GM12891 (cell line): ENCODE results near the gene PCBP3.

Experiments
- POLR2A ChIP-seq: IDR thresholded peaks from 2 replicates; pipeline ENCODE4 v1.6.1; 2011; ENCODE audit warnings: low read depth, low read length, control low read depth
- POLR2AphosphoS5 ChIP-seq: IDR thresholded peaks from 2 replicates; pipeline ENCODE4 v1.6.1; 2011; ENCODE audit warnings: low read depth, low read length, control low read depth
- POU2F2 ChIP-seq: IDR thresholded peaks from 2 replicates; pipeline ENCODE4 v1.6.1; 2011; ENCODE audit warnings: low read depth, mild to moderate bottlenecking, control low read depth, low read length, moderate library complexity

DNA sequence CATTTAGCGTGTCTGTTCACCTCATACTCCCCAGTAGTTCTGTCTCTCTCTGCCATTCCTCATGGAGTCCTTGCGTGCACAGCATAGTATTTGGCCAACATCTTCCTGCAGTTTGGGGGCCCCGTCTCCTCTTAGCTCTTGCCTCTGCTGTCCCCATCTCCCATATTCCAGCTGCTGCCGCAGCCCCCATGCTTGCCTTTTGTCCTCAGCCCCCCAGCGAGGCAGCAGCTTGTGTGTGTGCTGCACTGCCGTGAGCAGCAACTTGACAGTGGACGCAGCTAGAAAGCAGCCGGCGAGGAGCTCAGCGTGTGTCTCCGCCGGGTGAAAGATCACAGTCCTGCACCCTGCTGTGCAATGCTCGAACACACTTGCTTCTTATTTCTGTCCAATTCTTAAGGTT, 173.8 kb downstream of the PCBP3 start:
- TF ChIP-seq POLR2AphosphoS5 = no peak
- TF ChIP-seq POLR2A = no peak
- TF ChIP-seq POU2F2 = no peak
